NB4 (cell line): ENCODE measurements around the gene WRNIP1.
A peak's percentile ranks its signal among the peaks of the same experiment; 100 is the strongest.

ENCODE experiments used
- DNase-seq: peaks from one replicate; pipeline ENCODE4 v3.0.0; 2010; ENCODE audit warnings: low read depth
- H3K4me3 ChIP-seq: one replicate; pipeline ENCODE4 v1.5.1; 2011; ENCODE audit warnings: mild to moderate bottlenecking, low read depth, low read length, moderate library complexity
- MYC ChIP-seq: IDR thresholded peaks from 2 replicates; pipeline ENCODE4 v1.6.1; 2011; ENCODE audit warnings: low read depth, low read length
- POLR2A ChIP-seq: IDR thresholded peaks from 2 replicates; pipeline ENCODE4 v1.6.1; 2011; ENCODE audit warnings: mild to moderate bottlenecking; ENCODE audit not compliant: insufficient read length; ENCODE audit errors: extremely low read depth
- TF ChIP-seq, protein P1 (sequence below): IDR thresholded peaks from one replicate; pipeline ENCODE4 v1.5.1; 2012; ENCODE audit warnings: low read depth, low read length
- TF ChIP-seq, protein P2 (sequence below): IDR thresholded peaks from 2 replicates; pipeline ENCODE4 v1.6.1; 2011; ENCODE audit warnings: low read depth, low read length

Gene WRNIP1

DNA sequence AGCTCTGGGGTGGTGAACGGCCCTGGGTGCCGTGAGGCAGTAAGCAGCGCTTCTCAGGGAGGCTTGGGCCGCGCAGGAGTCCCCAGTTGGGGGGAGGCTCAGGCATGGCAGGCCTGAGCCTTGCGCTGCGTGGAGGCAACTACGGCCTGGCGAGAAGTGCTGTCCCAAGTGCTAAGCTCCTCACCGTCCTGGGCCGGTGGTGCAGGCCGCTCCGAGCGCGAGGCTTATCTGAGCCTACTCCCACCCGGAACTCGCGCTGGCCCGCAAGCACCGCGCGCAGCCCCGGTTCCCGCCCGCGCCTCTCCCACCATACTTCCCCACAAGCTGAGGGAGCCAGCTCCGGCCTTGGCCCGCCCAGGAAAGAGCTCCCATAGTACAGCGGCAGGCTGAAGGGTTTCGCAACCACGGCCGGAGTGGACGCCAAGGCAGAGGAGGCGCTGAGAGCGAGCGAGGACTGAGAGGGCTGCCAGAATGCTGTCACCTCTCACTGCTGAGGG, 1.8 kb upstream of the WRNIP1 start:
- TF ChIP-seq, protein P1, sequence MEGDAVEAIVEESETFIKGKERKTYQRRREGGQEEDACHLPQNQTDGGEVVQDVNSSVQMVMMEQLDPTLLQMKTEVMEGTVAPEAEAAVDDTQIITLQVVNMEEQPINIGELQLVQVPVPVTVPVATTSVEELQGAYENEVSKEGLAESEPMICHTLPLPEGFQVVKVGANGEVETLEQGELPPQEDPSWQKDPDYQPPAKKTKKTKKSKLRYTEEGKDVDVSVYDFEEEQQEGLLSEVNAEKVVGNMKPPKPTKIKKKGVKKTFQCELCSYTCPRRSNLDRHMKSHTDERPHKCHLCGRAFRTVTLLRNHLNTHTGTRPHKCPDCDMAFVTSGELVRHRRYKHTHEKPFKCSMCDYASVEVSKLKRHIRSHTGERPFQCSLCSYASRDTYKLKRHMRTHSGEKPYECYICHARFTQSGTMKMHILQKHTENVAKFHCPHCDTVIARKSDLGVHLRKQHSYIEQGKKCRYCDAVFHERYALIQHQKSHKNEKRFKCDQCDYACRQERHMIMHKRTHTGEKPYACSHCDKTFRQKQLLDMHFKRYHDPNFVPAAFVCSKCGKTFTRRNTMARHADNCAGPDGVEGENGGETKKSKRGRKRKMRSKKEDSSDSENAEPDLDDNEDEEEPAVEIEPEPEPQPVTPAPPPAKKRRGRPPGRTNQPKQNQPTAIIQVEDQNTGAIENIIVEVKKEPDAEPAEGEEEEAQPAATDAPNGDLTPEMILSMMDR, result no peak
- TF ChIP-seq POLR2A, result peak; percentile 42
- peak overlapping the region; percentile 74 for H3K4me3 ChIP-seq
- peak; percentile 95 for DNase-seq

DNA sequence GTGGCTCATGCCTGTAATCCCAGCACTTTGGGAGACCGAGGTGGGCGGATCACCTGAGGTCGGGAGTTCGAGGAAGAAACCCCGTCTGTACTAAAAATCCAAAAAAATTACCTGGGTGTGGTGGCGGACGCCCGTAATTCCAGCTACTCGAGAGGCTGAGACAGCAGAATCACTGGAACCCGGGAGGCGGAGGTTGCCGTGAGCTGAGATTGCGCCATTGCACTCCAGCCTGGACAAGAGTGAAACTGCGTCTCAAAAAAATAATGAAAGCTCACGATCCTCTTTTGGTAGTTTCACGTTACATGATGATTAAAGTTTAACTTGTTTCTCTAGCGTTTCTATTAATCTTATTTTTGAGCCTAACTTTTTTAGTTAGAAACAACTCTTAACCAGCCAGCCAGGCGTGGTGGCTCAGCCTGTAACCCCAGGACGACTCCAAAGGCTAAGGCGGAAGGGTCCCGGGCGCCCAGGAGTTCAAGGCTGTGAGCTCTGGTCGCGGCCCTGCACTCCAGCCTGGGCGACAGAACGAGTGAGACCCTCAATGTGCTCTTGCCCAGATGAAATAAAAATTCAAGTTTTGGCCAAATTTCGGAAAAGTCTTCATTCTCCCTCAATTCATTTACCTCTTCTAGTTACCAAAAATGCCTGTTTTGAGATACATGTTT, 1.2 kb upstream of the WRNIP1 start:
- peak overlapping the region; percentile 74 for H3K4me3 ChIP-seq
- TF ChIP-seq, protein P1, result no peak
- TF ChIP-seq POLR2A, result no peak
- TF ChIP-seq, protein P2, sequence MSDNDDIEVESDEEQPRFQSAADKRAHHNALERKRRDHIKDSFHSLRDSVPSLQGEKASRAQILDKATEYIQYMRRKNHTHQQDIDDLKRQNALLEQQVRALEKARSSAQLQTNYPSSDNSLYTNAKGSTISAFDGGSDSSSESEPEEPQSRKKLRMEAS, result no peak
- TF ChIP-seq MYC, result no peak
- DNase-seq, result peak; percentile 71

DNA sequence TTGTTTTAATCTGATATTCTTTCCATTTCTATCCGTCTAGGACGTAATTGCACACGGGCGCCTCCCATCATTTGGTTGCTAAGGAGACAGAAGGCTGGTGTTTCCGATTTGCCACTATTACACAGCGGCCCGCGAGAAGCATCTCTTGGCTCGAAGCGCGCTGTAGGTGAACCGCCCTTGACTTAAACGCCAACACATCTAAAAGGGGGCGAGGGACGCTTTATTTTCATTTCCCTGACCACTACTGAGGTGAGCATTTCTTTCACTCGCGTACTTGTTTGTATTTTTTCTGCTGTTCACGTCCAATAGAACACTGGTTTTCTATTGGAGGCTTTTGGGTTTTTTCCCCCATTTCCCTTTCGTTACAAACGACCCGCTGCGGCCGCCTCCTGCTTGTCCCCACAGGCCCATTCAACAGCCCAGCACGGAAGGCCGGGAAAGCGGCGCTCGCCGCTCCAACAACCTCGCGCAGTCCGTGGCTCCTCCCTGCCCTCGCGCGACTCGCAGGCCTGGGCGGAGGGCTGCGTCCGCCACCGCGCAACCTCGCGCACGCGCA, 505 bp upstream of the WRNIP1 start:
- DNase-seq, result peak; percentile 85
- H3K4me3 ChIP-seq, result peak overlapping the region; percentile 74
- TF ChIP-seq, protein P2, result no peak
- peak; percentile 66 for TF ChIP-seq POLR2A

DNA sequence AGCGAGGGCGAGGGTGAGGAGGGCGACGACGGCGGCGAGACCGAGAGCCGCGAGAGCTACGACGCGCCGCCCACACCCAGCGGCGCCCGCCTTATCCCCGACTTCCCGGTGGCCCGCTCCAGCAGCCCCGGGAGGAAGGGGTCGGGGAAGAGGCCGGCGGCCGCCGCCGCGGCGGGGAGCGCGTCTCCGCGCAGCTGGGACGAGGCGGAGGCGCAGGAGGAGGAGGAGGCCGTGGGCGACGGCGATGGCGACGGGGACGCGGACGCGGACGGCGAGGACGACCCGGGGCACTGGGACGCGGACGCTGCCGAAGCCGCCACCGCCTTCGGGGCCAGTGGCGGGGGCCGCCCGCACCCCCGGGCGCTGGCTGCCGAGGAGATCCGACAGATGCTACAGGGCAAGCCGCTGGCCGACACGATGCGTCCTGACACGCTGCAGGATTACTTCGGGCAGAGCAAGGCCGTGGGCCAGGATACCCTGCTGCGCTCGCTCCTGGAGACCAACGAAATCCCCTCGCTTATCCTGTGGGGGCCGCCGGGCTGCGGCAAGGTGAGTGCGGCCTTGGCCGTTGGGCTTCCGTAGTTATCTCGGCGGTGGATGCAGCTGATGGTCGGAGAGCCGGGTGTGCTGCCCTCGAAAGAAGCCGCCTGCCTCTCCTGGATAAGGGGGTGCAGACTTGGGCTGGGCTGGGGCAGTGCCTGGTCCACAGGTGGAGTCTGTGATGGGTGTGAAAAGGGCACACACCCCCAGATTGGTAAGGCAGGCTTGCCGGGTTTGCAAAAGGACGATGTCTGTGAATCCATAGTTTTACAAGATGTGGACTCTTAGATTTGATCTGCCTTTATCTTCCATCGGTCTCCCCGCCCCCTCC, 938 bp downstream of the WRNIP1 start:
- TF ChIP-seq, protein P1, result no peak
- TF ChIP-seq MYC (no peak), POLR2A (no peak)
- TF ChIP-seq, protein P2, result no peak
- peak; percentile 67 for DNase-seq
- peak overlapping the region; percentile 86 for H3K4me3 ChIP-seq

DNA sequence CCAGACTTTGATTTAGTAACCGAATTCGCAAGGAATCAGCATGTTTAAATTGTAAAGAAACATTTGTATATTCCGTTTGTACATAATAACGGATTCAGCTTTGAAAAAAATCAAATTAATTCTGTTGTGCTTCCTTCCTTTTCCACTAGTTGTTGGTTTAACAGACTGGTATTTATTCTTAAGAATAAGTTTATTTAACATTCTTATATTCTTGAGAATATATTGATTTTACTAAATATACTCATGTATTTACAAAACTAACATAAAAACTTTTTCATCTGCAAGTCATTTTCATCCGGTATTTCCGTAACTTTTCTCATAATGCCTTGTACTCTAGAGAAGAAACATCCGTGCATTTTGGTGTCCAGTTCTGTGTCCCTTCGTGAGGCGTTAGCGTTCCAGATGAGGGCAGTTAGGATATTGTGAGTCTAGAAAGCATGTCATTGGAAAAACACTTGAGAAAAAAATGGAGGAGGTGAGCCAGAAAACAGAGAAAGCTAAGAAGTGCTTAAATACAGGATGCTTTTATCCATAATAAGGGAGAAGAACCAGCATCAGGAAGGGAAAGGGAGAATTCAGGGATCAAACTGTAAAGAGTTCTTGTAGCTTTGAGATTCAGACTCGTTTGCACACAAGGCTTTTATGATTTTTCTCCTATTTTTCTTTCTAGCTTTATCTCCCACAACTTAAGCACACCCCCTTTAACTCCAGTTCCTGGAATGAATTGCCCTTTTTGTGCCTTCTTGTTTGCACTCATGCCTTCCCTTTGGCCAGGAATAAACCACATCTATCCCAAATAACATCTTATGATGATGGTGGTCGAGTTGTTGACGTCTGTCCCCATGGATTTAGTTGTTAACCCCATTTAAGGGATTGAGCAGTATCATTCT, 1.8 kb downstream of the WRNIP1 start:
- TF ChIP-seq MYC (no peak), POLR2A (no peak)
- TF ChIP-seq, protein P1, result no peak
- TF ChIP-seq, protein P2, result no peak
- no peak for DNase-seq
- H3K4me3 ChIP-seq, result peak overlapping the region; percentile 86
